Endometrial microvascular endothelial cells (primary cell): Measurements from ENCODE around the gene NDRG3. TPM values are rescaled to one million over a fixed set of nuclear protein-coding genes. Genes with fewer than 3 reads are reported as not detected.
"Not testable (repeated sequence)": the region's sequence is repeated elsewhere in the genome, so short reads cannot be mapped to it uniquely, and the experiment has no call there.

ENCODE experiments used
- in situ Hi-C: cut with HindIII; loops from 2 replicates; pipeline ENCODE4 v1.10.0; 2017; ENCODE audit warnings: low sequenced_read_pairs, low pct_unique_long_range_greater_than_20kb; ENCODE audit errors: inconsistent ontology term
- total RNA-seq: library from RNA; depleted of rRNA; stranded (reverse); fragments of >200 nt; gene quantifications from one replicate; pipeline ENCODE4 v1.2.3, GENCODE V29; 2015; ENCODE audit errors: inconsistent ontology term

Gene NDRG3
- total RNA-seq, 1 donor from 2014 or later: 31.8 TPM

- in situ Hi-C loops: loop anchor here (25.0 kb wide), 1 partner anchor 144 kb away; no protein-coding TSS in a partner anchor
These were observed 114.2 kb downstream of the NDRG3 start for GRCh38 chr20:36631646-36632045.

DNA sequence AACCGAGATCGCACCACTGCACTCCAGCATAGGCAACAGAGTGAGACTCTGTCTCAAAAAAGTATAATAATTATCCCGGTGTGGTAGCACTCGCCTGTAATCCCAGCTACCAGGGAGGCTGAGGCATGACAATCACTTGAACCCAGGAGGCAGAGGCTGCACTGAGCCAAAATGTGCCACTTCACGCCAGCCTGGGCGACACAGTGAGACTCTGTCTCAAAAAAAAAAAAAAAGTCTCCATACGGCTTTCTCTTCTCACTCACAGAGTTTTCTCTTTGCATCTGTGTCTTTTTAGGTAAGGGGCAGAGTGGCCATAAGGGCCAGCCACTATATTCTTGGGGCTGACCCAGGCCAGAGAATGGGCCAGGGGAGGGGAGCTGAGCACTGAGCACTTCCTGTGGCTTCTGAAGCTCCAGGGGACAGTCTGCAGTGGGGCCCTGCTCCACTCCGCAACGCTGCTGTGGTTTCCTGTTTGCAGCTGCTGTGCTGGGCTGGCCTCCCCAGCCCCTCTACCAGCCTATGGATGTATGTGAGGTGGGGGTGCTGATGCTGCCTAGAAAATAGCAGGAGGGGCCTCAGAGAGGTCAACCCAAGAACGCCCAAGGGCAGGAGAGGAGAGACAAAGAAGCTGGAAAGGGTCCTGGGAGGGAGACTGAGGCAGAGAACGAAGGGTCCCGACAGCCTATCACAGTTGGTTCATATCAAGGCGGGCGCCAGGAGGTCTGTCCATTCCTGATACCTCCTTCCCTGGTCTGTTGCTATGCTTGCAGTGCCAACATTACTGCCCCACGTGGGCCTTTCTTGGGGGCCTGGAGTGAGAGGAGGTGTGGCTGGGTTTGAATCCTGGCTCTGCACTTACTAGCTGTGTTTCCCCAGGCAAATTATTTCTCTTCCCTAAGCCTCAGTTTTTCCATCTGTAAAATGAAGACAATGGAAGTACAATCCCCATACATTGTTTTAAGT lies 115.9 kb downstream of the NDRG3 start:
- in situ Hi-C loops: loop anchor here (25.0 kb wide), 1 partner anchor 143 kb away; no protein-coding TSS in a partner anchor

- in situ Hi-C loops: loop anchor here (25.0 kb wide), 1 partner anchor 141 kb away; no protein-coding TSS in a partner anchor
These were observed 117.8 kb downstream of the NDRG3 start for GRCh38 chr20:36628076-36628475.

DNA sequence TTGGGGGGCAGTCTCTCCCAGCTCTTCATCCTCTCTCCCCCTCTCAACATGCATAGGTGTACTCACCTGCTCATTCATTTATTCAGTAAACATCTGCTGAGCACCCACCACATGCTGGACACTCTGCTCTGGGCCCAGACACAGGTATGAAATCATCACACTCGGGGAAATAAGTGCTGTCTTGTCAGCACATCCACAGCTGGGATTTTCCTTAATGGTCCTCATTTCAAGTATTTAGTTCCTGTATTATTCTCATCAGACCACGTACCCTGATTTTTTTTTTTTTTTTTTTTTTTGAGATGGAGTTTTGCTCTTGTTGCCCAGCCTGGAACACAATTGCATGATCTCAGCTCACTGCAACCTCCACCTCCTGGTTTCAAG lies 121.0 kb downstream of the NDRG3 start:
- in situ Hi-C loops: loop anchor here (25.0 kb wide), 1 partner anchor 138 kb away; no protein-coding TSS in a partner anchor

GRCh38 chr20:36624068-36624943 lies 121.6 kb downstream of the NDRG3 start:
- in situ Hi-C loops: no loop called here

DNA sequence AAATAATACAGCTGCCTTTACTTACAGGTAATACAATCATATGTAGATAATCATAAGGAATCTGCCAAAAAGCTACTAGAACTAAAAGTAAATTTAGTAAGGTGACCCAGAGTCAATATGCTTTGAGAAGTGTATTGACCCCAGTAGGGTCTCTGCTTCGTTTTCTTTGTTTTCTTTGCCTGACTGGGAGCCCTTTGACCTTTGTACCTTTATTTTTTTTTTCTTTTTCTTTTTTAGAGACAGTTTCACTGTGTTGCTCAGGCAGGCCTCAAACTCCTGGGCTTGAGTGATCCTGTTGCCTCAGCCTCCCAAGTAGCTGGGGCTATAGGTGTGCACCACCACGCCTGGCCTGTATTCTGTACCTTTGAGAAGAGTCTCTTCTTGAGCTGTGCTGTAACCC lies 122.4 kb downstream of the NDRG3 start:
- in situ Hi-C loops: no loop called here

GRCh38 chr20:36620917-36621316 lies 125.0 kb downstream of the NDRG3 start:
- in situ Hi-C loops: no loop called here

- in situ Hi-C loops: no loop called here
These were observed 130.9 kb downstream of the NDRG3 start for GRCh38 chr20:36614781-36615557.

DNA sequence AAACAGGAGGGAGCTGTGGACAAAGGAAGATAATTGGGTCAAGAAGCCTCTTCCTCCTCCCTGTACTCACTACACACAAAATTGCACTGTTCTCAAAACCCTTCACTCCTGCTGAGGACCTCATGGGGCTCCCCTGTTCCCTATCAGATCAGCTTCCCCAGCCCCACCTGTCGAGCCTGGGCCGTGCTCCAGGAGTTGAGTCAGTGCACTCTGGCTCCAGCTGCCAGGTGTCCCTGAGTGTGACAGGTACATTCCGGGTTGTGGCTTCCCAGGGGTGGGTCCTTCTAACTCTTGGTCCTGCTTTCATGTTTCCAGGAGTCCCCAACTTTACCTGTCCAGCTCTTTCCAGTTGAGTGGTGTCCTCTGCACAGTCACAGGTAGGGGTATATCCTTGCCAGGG lies 131.9 kb downstream of the NDRG3 start:
- in situ Hi-C loops: no loop called here

GRCh38 chr20:36611625-36612024 lies 134.3 kb downstream of the NDRG3 start:
- in situ Hi-C loops: no loop called here

GRCh38 chr20:36608388-36608728 lies 137.5 kb downstream of the NDRG3 start:
- in situ Hi-C loops: not testable (repeated sequence)

DNA sequence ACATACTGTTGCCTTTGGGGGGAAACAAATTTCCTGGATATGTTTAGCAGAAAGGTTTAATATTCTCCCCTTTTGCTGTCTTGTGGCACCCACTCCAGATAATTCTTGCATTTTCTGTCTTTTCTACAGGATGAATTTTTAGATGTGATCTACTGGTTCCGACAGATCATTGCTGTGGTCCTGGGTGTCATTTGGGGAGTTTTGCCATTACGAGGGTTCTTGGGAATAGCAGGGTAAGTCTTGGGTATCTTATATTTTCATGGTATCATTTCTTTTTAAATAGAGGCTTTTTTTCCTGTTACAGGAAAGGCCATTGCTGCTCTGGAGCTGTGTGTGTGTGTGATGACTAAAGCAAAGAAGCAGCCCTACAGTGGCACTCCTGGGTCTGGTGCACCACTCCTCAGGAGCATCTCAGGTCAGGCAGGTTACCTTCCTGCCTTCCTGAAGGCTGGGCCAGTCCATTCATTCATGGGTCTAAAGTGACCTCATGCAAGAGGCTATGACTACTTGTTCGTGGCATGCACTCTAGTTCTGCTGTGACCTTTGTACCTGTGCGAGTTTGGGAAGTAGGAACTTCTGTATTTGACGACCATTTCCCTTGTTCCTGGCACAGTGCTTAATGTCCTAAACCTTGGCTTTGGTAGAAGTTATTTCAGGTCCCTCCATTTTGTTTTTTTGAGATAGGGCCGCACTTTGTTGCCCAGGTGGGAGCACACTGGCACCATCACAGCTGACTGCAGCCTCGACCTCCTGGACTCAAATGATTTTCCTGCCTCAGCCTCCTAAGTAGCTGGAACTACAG lies 138.1 kb downstream of the NDRG3 start:
- in situ Hi-C loops: no loop called here

DNA sequence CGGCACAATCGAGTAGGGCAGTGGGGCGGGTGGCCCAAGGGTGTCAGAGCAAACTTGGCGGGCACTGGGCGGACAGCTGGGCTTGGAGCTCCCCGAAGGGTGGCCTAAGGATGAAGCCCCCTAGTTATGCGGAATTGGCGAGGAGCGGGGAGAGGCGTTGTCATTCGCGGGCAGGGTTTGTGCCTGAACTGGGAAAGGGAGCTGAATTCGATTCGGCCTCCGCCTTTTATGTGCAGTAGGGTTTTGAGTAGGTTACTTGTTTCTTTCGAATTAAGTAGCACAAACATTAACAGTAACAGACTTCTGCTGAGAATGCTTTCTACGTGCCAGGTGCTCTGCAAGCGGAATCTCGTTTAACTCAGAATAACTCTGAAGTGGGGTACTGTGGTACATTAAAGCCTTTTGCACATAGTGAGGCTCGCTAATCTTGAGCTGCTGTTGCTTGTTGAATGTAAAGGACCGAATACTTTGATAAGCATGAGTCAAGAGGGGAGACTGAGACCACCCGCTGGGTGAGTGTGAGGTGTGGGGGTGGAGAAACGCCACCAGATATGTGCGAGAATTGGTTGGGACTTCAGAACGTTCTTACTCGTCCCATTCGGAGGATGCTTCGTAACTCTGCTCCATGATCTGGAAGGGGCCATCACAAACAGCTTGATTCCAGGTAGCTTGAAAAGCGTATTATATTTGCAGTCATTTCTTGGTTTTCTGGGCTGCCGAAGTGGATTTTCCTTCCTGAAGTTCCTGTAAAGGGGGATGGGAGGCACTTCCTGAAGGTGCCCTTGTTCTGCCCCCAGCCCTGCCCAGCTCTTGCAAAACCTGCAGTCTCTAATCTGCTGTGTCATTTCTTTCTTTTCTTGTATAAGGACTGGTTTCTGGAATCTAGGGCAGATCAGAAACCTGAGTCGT lies 139.5 kb downstream of the NDRG3 start:
- in situ Hi-C loops: no loop called here

- in situ Hi-C loops: no loop called here
These were observed 140.3 kb downstream of the NDRG3 start, which contains the start of gene RAB5IF for GRCh38 chr20:36605399-36606157. Gene RAB5IF, plus strand, starts transcription at chr20:36605779. Its CDS starts 173 bp downstream, at chr20:36605952.

- in situ Hi-C loops: no loop called here
These were observed 140.9 kb downstream of the NDRG3 start for GRCh38 chr20:36604952-36605398.
